H1 (cell line): ENCODE data around the gene ELL. TPM values are rescaled to one million over a fixed set of nuclear protein-coding genes. Genes with fewer than 3 reads are reported as not detected.

Source experiments
- ASH2L ChIP-seq: fragments of 200-600, 300-600 bp; sonication (generic); IDR thresholded peaks from one replicate; pipeline ENCODE4 v1.7.1; 2017; ENCODE audit warnings: low read length
- CTBP2 ChIP-seq: IDR thresholded peaks from 2 replicates; pipeline ENCODE4 v1.7.0; 2011; ENCODE audit warnings: borderline replicate concordance, mild to moderate bottlenecking, moderate library complexity, mixed read lengths, low read length; ENCODE audit not compliant: insufficient read depth, insufficient read length
- EZH2 ChIP-seq: fragments of 200-600 bp; sonication (generic); IDR thresholded peaks from 2 replicates; pipeline ENCODE4 v1.7.1; 2012; ENCODE audit warnings: low read depth, mild to moderate bottlenecking, moderate library complexity, low read length, inconsistent platforms; ENCODE audit not compliant: severe bottlenecking
- SP1 ChIP-seq: IDR thresholded peaks from 2 replicates; pipeline ENCODE4 v1.6.1; 2011; ENCODE audit warnings: low read depth, low read length
- polyA plus RNA-seq, 7 experiments: library from polyadenylated mRNA; depleted of rRNA in 3 of 7; stranded (reverse) in 5 of 7; unstranded in 2 of 7; fragments of >200 nt in 5 of 7; fragments of 200-250 nt in 2 of 7; gene quantifications; 1 replicate in 5 of 7; 2 replicates in 1 of 7; 4 replicates in 1 of 7; pipeline versions ENCODE4 v1.2.1 to v1.2.3, GENCODE V29; 2011 to 2013; ENCODE audit warnings: missing spikeins in 2 of 7, mixed read lengths in 2 of 7
- total RNA-seq: library from RNA; stranded (reverse); fragmentation: NEBNext Ultra II Directional; extraction: Animal tissue kit (Norgen Biotek cat#: 25700); gene quantifications from 2 replicates; pipeline ENCODE4 v1.2.1, GENCODE V29; 2021

Gene ELL
- total and polyA plus RNA-seq, 2 of the 8 experiments (the other 6 are each of a cell fraction or from before 2014, with no cell fraction given): 5.2 to 10.5 TPM

- TF ChIP-seq CTBP2 (no peak), SP1 (no peak), ASH2L (no peak), EZH2 (no peak)
Observed at GRCh38 chr19:18529782-18530181, 7.9 kb upstream of the ELL start (continued).
